HG03064 (cell line): ENCODE measurements around the gene SSU72.
A peak's percentile ranks its signal among the peaks of the same experiment; 100 is the strongest.
"Not testable (repeated sequence)": the region's sequence is repeated elsewhere in the genome, so short reads cannot be mapped to it uniquely, and the experiment has no call there.

ENCODE experiments used
- ATAC-seq: cut with Tn5 transposase; IDR thresholded peaks from one replicate; pipeline ENCODE4 v1.9.1; 2021; ENCODE audit warnings: low read depth; ENCODE audit not compliant: unreplicated experiment

The SSU72 gene

GRCh38 chr1:1597275-1597930 is 22.7 kb upstream of the SSU72 start:
- ATAC-seq: no peak

GRCh38 chr1:1596493-1597274 is 22.0 kb upstream of the SSU72 start:
- no peak for ATAC-seq

- not testable (repeated sequence) for ATAC-seq
Measured at GRCh38 chr1:1595341-1595740, 20.7 kb upstream of the SSU72 start.

- ATAC-seq: no peak
Measured at GRCh38 chr1:1594602-1595260, 20.1 kb upstream of the SSU72 start.

GRCh38 chr1:1593834-1594601 is 19.4 kb upstream of the SSU72 start:
- no peak for ATAC-seq

GRCh38 chr1:1591452-1591851 is 16.8 kb upstream of the SSU72 start:
- no peak for ATAC-seq

GRCh38 chr1:1583347-1584010 is 8.8 kb upstream of the SSU72 start:
- ATAC-seq: no peak

- ATAC-seq: no peak
Measured at GRCh38 chr1:1582585-1583346, 8.1 kb upstream of the SSU72 start.

- no peak for ATAC-seq
Measured at GRCh38 chr1:1578371-1578940, 3.8 kb upstream of the SSU72 start.

- no peak for ATAC-seq
Measured at GRCh38 chr1:1577367-1578011, 2.8 kb upstream of the SSU72 start.

- peak; percentile 51 for ATAC-seq
Measured at GRCh38 chr1:1573843-1574720, 581 bp downstream of the SSU72 start.

GRCh38 chr1:1569341-1569740 is 5.3 kb downstream of the SSU72 start:
- ATAC-seq: no peak

- ATAC-seq: no peak
Measured at GRCh38 chr1:1567891-1568291, 6.8 kb downstream of the SSU72 start.

GRCh38 chr1:1567152-1567875 is 7.3 kb downstream of the SSU72 start:
- no peak for ATAC-seq

- ATAC-seq: no peak
Measured at GRCh38 chr1:1565340-1565739, 9.3 kb downstream of the SSU72 start.

GRCh38 chr1:1564268-1564667 is 10.4 kb downstream of the SSU72 start:
- no peak for ATAC-seq

- no peak for ATAC-seq
Measured at GRCh38 chr1:1563688-1564087, 11.0 kb downstream of the SSU72 start.
